MM.1S (cell line): ENCODE measurements around the gene PODNL1.

ENCODE experiments used
- EZH2 ChIP-seq: fragments of 300-600 bp; sonication (generic); optimal IDR thresholded peaks from 2 replicates; pipeline ENCODE3; 2017; ENCODE audit warnings: low read depth, mild to moderate bottlenecking, antibody characterized with exemption, low read length, mixed read lengths
- EZH2phosphoT487 ChIP-seq: fragments of 300-600 bp; sonication (generic); IDR thresholded peaks from 2 replicates; pipeline ENCODE4 v1.6.1; 2018; ENCODE audit warnings: antibody characterized with exemption, low read length
- TF ChIP-seq, protein P1 (sequence below): fragments of 300-600 bp; sonication (generic); IDR thresholded peaks from 2 replicates; pipeline ENCODE4 v1.5.1; 2016; ENCODE audit warnings: antibody characterized with exemption, low read length, mixed read lengths

DNA sequence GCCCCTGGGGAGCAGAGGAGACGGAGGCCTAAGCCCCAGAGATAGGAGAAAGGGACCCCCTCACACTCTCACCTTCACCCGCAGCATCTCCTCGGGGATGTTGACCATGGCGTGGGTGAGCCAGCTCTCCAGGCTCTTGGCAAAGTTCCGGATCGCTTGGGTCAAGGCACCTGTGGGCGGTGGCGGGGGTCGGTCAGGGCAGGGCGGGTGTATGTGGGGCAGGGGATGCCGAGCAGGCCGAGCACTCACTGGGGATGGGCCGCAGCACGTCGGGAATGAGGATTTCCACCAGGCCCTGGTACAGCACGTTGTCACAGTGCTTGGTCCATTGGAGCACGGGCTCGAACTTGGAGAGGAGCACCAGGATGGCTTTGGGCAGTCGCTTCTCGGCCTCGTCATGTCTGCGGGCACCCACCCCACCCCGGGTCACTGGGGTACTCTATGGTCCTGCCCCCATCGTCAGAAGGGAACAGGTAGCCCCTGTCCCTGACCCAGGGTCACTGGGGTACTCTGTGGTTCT lies 27.2 kb upstream of the PODNL1 start:
- TF ChIP-seq, protein P1, sequence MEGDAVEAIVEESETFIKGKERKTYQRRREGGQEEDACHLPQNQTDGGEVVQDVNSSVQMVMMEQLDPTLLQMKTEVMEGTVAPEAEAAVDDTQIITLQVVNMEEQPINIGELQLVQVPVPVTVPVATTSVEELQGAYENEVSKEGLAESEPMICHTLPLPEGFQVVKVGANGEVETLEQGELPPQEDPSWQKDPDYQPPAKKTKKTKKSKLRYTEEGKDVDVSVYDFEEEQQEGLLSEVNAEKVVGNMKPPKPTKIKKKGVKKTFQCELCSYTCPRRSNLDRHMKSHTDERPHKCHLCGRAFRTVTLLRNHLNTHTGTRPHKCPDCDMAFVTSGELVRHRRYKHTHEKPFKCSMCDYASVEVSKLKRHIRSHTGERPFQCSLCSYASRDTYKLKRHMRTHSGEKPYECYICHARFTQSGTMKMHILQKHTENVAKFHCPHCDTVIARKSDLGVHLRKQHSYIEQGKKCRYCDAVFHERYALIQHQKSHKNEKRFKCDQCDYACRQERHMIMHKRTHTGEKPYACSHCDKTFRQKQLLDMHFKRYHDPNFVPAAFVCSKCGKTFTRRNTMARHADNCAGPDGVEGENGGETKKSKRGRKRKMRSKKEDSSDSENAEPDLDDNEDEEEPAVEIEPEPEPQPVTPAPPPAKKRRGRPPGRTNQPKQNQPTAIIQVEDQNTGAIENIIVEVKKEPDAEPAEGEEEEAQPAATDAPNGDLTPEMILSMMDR, result no peak
- TF ChIP-seq EZH2 (no peak), EZH2phosphoT487 (no peak)
